ENCODE results near the gene VAT1L.

The VAT1L gene

DNA sequence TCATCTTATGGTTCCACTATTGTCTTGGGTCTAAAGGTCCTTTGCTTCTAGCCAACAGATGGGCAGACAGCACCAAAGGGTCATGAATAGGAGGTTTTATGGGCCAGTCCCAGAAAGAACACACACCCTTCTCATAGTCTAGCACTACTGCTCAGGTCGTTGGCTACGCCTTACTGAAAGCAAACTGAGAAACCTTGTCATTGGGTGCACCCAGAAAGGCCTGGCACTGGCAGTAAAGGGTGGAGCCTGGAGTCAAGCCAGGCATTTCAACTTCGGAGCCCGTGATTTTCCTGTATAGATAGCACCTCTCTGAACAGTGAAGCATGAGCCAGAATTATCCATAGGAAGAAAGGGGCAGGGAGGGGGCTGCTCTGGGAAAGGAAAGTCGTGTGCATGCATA, 74.9 kb downstream of the VAT1L start:
- peaks cover 2% of the 10 kb centered on the region for H3K27me3 Mint-ChIP-seq
- H3K9me3 Mint-ChIP-seq, result no peaks in the 10 kb centered on the region
- H3K27ac Mint-ChIP-seq, result no peak overlapping the region
- ATAC-seq, result no peak
- no peaks in the 10 kb centered on the region for H3K4me1 Mint-ChIP-seq
- no peaks in the 10 kb centered on the region for H3K36me3 Mint-ChIP-seq
- H3K4me3 Mint-ChIP-seq, result no peak overlapping the region

DNA sequence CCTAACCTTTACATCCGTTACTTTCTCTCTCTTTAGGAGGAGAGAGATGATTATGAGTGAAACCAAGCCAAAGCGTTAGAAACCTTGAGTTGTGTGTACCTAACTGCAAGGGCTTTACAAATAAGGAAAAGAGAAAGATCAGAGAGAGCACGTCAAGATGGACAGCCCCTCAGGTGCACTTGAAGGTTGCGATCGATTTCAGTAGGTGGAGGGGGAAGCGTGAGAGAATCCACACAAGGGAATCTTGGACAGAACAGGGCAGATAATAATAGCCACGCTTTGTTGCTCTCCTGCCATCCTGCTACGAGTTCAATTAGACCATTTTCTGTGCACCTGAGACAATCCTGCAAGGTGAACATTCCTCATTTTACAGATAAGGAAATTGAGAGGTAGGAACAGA, 78.4 kb downstream of the VAT1L start:
- ATAC-seq, result no peak

DNA sequence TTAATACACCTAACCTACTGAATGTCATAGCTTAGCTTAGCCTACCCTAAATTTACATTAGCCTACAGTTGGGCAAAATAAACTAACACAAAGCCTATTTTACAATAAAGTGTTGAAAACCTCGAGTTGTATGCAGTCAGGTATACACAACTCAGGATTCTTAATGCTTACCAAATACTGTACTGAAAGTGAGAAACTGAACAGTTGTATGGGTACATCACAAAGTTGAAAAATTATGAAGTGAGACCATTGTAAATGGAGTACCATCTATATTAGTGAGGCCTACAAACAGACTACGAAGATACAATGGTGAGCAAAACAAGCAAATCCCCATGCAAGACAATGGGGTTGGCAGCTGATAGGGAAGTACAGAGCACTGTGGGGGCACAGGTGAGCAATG, 79.7 kb downstream of the VAT1L start:
- H3K27me3 Mint-ChIP-seq, result no peaks in the 10 kb centered on the region
- ATAC-seq, result no peak
- no peaks in the 10 kb centered on the region for H3K4me1 Mint-ChIP-seq
- no peaks in the 10 kb centered on the region for H3K9me3 Mint-ChIP-seq
- H3K27ac Mint-ChIP-seq, result no peak overlapping the region
- H3K4me3 Mint-ChIP-seq, result no peak overlapping the region
- no peaks in the 10 kb centered on the region for H3K36me3 Mint-ChIP-seq

More for the DNA sequence above, 78.4 kb downstream of the VAT1L start:
- Mint-ChIP-seq H3K27ac (no peak overlapping the region), H3K4me1 (no peaks in the 10 kb centered on the region), H3K27me3 (no peaks in the 10 kb centered on the region), H3K4me3 (no peak overlapping the region), H3K36me3 (no peaks in the 10 kb centered on the region), H3K9me3 (no peaks in the 10 kb centered on the region)

GRCh38 chr16:77868478-77868877, 80.1 kb downstream of the VAT1L start:
- Mint-ChIP-seq H3K4me1 (no peaks in the 10 kb centered on the region), H3K9me3 (no peaks in the 10 kb centered on the region), H3K27ac (no peak overlapping the region), H3K27me3 (no peaks in the 10 kb centered on the region), H3K36me3 (no peaks in the 10 kb centered on the region), H3K4me3 (no peak overlapping the region)
- ATAC-seq, result peak; percentile 40

DNA sequence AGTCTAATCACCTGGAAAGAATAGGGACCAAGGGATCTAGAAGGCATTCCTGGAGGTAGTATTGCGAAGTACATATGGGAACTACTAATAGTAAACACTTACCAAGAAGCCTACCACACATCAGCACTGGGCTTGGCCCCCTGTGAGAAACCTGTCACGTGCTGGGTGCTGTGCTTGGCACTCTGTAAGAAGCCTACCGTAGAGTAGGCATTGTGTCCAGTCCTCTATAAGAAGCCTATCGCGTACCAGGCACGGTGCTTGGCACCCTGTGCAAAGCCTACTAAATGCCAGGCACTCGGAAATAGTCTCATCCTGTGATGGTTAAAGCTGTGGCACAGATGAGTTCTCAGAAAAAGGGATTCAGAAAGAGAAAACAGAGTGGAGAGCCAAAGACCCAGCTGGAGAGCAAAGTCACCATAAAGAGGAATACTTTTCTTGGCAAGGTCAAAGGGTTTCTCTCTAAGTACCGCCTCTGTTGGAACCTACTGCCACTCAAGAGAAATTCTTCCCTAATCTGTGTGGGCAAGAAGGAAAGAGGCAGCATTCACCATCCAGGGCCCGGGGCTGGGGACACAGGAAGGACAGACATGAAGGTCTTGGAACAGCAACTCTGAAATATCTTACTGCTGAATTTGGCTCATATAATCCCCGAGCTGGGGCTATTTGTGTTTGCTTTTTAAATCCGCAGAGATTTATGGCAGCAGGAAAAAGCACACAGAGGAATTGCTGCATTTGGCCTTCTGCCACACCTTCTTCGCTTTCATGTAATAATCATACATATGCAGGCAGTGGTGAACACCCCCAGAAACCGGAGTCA, 81.8 kb downstream of the VAT1L start:
- Mint-ChIP-seq H3K4me1 (no peaks in the 10 kb centered on the region), H3K27me3 (no peaks in the 10 kb centered on the region)
- ATAC-seq, result no peak

GRCh38 chr16:77871932-77872331, 83.6 kb downstream of the VAT1L start:
- Mint-ChIP-seq H3K36me3 (no peaks in the 10 kb centered on the region), H3K27me3 (no peaks in the 10 kb centered on the region), H3K4me1 (no peaks in the 10 kb centered on the region), H3K9me3 (peaks cover 2% of the 10 kb centered on the region), H3K27ac (no peak overlapping the region), H3K4me3 (no peak overlapping the region)
- ATAC-seq, result no peak

More for the DNA sequence above, 81.8 kb downstream of the VAT1L start:
- H3K36me3 Mint-ChIP-seq, result no peaks in the 10 kb centered on the region
- H3K27ac Mint-ChIP-seq, result no peak overlapping the region
- no peak overlapping the region for H3K4me3 Mint-ChIP-seq
- H3K9me3 Mint-ChIP-seq, result peaks cover 2% of the 10 kb centered on the region

DNA sequence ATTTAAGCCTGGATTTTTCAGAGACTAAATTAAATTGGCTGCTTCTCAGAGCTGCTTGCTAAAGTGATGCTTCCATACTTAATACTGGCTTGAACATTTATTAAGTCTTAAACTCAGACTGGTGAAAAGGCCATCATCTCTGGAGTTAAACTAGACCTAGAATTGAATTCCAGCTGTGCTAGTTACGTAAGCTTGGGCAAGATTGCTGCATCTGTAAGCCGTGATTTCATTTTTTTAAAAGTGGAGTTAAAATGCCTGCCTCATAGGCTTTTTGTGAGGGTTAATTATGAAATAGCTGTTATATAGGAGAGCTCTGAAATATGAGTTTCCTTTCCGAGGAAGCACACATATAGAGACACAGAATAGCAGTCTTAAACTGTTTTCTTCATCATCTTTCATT, 84.7 kb downstream of the VAT1L start:
- H3K4me3 Mint-ChIP-seq, result no peak overlapping the region
- no peaks in the 10 kb centered on the region for H3K36me3 Mint-ChIP-seq
- no peaks in the 10 kb centered on the region for H3K4me1 Mint-ChIP-seq
- peaks cover 2% of the 10 kb centered on the region for H3K9me3 Mint-ChIP-seq
- no peak for ATAC-seq
- no peaks in the 10 kb centered on the region for H3K27me3 Mint-ChIP-seq
- no peak overlapping the region for H3K27ac Mint-ChIP-seq

- H3K27ac Mint-ChIP-seq, result no peak overlapping the region
- H3K36me3 Mint-ChIP-seq, result no peaks in the 10 kb centered on the region
- no peak for ATAC-seq
- peaks cover 2% of the 10 kb centered on the region for H3K9me3 Mint-ChIP-seq
- H3K4me3 Mint-ChIP-seq, result no peak overlapping the region
- H3K27me3 Mint-ChIP-seq, result no peaks in the 10 kb centered on the region
- H3K4me1 Mint-ChIP-seq, result no peaks in the 10 kb centered on the region
Measured at GRCh38 chr16:77874347-77874746, 86.0 kb downstream of the VAT1L start.

GRCh38 chr16:77876776-77877175, 88.4 kb downstream of the VAT1L start:
- Mint-ChIP-seq H3K27ac (no peak overlapping the region), H3K4me3 (no peak overlapping the region), H3K4me1 (no peaks in the 10 kb centered on the region), H3K36me3 (no peaks in the 10 kb centered on the region), H3K27me3 (no peaks in the 10 kb centered on the region), H3K9me3 (peaks cover 2% of the 10 kb centered on the region)
- no peak for ATAC-seq

DNA sequence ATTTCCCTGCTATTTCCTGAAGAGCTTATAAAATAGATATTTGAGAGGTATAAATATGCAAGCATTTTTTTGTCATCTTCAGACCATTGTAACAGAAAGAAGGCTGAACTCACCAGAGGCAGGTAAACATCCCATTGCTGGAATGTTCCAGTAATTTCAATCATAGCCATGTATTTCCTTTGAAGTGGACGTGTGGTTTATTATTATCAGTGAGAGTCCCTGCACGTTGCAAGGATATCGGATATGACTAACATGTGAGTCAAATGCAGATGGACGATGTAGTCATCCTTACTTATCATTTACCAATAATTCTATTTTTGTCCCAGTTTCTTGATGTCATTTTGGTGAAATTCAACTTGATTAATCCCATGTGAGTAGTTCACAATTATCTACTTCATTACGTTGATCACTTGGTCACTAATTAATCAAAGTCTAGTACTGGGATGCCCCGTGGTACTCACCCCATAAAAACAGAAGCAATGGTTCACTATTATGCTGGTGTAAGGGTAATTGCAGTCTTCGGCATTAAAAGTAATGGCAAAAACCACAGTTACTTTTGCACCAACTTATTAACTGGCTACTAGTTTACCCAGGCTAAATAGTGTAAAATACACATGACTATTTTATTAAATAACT, 89.5 kb downstream of the VAT1L start:
- H3K4me3 Mint-ChIP-seq, result no peak overlapping the region
- no peaks in the 10 kb centered on the region for H3K36me3 Mint-ChIP-seq
- peaks cover 2% of the 10 kb centered on the region for H3K9me3 Mint-ChIP-seq
- H3K27me3 Mint-ChIP-seq, result no peaks in the 10 kb centered on the region
- no peak for ATAC-seq
- H3K27ac Mint-ChIP-seq, result no peak overlapping the region
- no peaks in the 10 kb centered on the region for H3K4me1 Mint-ChIP-seq

DNA sequence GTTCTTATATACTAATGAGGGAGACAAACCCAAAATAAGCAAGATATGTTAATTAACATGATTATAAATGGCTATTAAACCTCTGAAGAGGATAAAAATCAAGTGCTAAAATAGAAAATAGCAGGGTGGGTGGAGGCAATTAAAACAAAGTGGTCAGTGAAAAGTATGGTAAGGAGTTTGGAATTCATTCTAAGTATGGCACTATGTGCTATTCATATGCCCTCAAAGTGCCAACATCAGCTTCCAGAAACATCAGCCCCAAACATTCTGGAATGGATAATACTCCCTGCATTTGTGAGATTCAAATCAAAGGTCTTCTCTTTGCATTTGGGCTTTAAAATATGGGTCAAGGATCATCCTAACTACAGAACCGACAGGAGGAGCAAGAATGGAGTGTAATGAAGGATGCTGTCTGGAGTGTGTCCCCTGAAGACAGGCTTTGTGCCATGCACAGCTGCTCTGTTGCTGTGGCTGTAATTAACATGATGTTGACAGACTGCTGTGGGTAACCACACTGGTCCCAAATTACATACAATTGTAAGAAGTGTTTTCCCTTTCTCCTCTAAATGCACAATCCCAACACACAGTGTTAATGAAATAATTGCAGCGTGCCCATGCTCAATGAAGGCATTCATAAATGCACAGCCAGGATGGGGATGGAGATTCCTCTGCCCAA, 93.1 kb downstream of the VAT1L start:
- Mint-ChIP-seq H3K27me3 (no peaks in the 10 kb centered on the region), H3K4me1 (no peaks in the 10 kb centered on the region), H3K4me3 (no peak overlapping the region), H3K36me3 (no peaks in the 10 kb centered on the region), H3K27ac (no peak overlapping the region), H3K9me3 (no peaks in the 10 kb centered on the region)
- no peak for ATAC-seq

DNA sequence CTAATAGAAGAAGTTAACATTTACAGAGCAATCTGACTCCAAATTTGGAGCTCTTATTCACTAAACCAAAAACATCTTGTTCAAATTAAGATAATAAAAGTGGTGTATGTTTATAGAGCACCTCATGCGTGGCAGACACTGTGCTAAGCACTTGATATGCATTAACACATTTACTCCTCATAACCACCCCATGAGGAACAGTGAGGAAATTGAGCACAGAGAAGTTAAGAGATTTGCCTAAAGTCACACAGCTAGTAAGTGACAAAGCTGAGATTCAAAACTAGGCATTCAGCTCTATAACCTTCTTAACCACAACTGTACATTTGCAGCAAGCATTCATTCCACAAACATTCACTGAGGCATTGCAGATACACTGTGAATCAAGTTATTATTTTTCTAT, 94.0 kb downstream of the VAT1L start:
- no peak for ATAC-seq
- Mint-ChIP-seq H3K36me3 (no peaks in the 10 kb centered on the region), H3K27ac (no peak overlapping the region), H3K9me3 (no peaks in the 10 kb centered on the region), H3K27me3 (no peaks in the 10 kb centered on the region), H3K4me1 (no peaks in the 10 kb centered on the region), H3K4me3 (no peak overlapping the region)

GRCh38 chr16:77885571-77886295, 97.4 kb downstream of the VAT1L start:
- no peak for ATAC-seq
- no peaks in the 10 kb centered on the region for H3K36me3 Mint-ChIP-seq

GRCh38 chr16:77888871-77889270, 100.5 kb downstream of the VAT1L start:
- no peaks in the 10 kb centered on the region for H3K9me3 Mint-ChIP-seq
- H3K27ac Mint-ChIP-seq, result no peak overlapping the region
- ATAC-seq, result no peak
- H3K27me3 Mint-ChIP-seq, result no peaks in the 10 kb centered on the region
- no peaks in the 10 kb centered on the region for H3K4me1 Mint-ChIP-seq
- H3K4me3 Mint-ChIP-seq, result no peak overlapping the region
- H3K36me3 Mint-ChIP-seq, result no peaks in the 10 kb centered on the region

More at GRCh38 chr16:77885571-77886295, 97.4 kb downstream of the VAT1L start:
- Mint-ChIP-seq H3K27me3 (no peaks in the 10 kb centered on the region), H3K27ac (no peak overlapping the region), H3K4me3 (no peak overlapping the region), H3K4me1 (no peaks in the 10 kb centered on the region), H3K9me3 (no peaks in the 10 kb centered on the region)

GRCh38 chr16:77890075-77890474, 101.7 kb downstream of the VAT1L start:
- H3K9me3 Mint-ChIP-seq, result no peaks in the 10 kb centered on the region
- H3K27me3 Mint-ChIP-seq, result no peaks in the 10 kb centered on the region
- H3K4me3 Mint-ChIP-seq, result no peak overlapping the region
- no peaks in the 10 kb centered on the region for H3K36me3 Mint-ChIP-seq
- H3K4me1 Mint-ChIP-seq, result no peaks in the 10 kb centered on the region
- H3K27ac Mint-ChIP-seq, result no peak overlapping the region
- ATAC-seq, result no peak

Measured in stimulated activated memory B cell treated with anti-CD40 and anti-IgM and Interleukin-4, amounts not matched to agents 10 μg/mL and 1 μg/mL and 100 μg/mL, for 72 hours (primary cell).